ENCODE measurements around the gene FCHSD2. TPM values are rescaled to one million over a fixed set of nuclear protein-coding genes. Genes with fewer than 3 reads are reported as not detected.

The FCHSD2 gene
- total RNA-seq, 1 experiment from 2014 or later = 22.6 TPM

GRCh38 chr11:73113426-73113825 lies 28.7 kb downstream of the FCHSD2 start:
- H3K27me3 ChIP-seq (ENCODE audit: insufficient read depth, low read depth) = no peaks in the 10 kb centered on the region

GRCh38 chr11:73107597-73107996 lies 34.5 kb downstream of the FCHSD2 start:
- H3K36me3 ChIP-seq (ENCODE audit: low read depth) = no peaks in the 10 kb centered on the region; the same call in 1 of the 2 replicates
- POLR2A ChIA-PET (ENCODE audit: unreplicated experiment) = interaction anchor here (0.5 kb wide), 1 partner anchor 48 kb away, joined by 5 read pairs; no protein-coding TSS in a partner anchor
- intact Hi-C loops (cut with micrococcal nuclease; ENCODE audit: unreplicated experiment) = no loop called here
- H3K4me3 ChIP-seq = no peak overlapping the region
- no peak overlapping the region for H3K27ac ChIP-seq
- no peak for DNase-seq
- CTCF ChIA-PET = no interaction called here
- no peaks in the 10 kb centered on the region for H4K20me1 ChIP-seq (ENCODE audit: insufficient read depth)
- H3K4me1 ChIP-seq (replicated peaks; ENCODE audit: insufficient read depth) = no peaks in the 10 kb centered on the region
- peaks cover 18% of the 10 kb centered on the region for H3K9me3 ChIP-seq (ENCODE audit: insufficient read depth, low read depth)
- no peak overlapping the region for H2AFZ ChIP-seq
- no peak overlapping the region for H3K4me2 ChIP-seq
- H3K9me2 ChIP-seq (ENCODE audit: insufficient read depth) = no peaks in the 10 kb centered on the region
- no peak for TF ChIP-seq EZH2 (IDR thresholded peaks at IDR 0.05; ENCODE audit: low read depth)
- no peak for TF ChIP-seq CTCF (conservative IDR thresholded peaks at IDR 0.05)
- BruUV-seq (replicated peaks) = no TSS peak
- no peaks in the 10 kb centered on the region for H3K79me2 ChIP-seq (ENCODE audit: low read depth)
- no peaks in the 10 kb centered on the region for H3F3A ChIP-seq (ENCODE audit: insufficient read depth, low read depth)
- H3K27me3 ChIP-seq (ENCODE audit: insufficient read depth, low read depth) = no peaks in the 10 kb centered on the region

More at GRCh38 chr11:73113426-73113825, 28.7 kb downstream of the FCHSD2 start:
- CTCF ChIA-PET = interaction anchor here (0.6 to 0.7 kb wide), 3 partner anchors 32 to 291 kb away, joined by 3 to 9 read pairs (median 4); no protein-coding TSS in a partner anchor
- no TSS peak for BruUV-seq (replicated peaks)
- Histone ChIP-seq H3K4me3 (no peak overlapping the region), H3K27ac (no peak overlapping the region), H3K79me2 (ENCODE audit: low read depth) (no peaks in the 10 kb centered on the region), H3K4me1 (replicated peaks; ENCODE audit: insufficient read depth) (peaks cover 27% of the 10 kb centered on the region), H3K4me2 (no peak overlapping the region), H3F3A (ENCODE audit: insufficient read depth, low read depth) (peaks cover 9% of the 10 kb centered on the region; the same call in 1 of the 2 replicates), H2AFZ (no peak overlapping the region), H3K9me3 (ENCODE audit: insufficient read depth, low read depth) (peaks cover 18% of the 10 kb centered on the region), H3K9me2 (ENCODE audit: insufficient read depth) (no peaks in the 10 kb centered on the region), H3K36me3 (ENCODE audit: low read depth) (peaks cover 3% of the 10 kb centered on the region), H4K20me1 (ENCODE audit: insufficient read depth) (no peaks in the 10 kb centered on the region)
- TF ChIP-seq CTCF (conservative IDR thresholded peaks at IDR 0.05) (no peak), EZH2 (IDR thresholded peaks at IDR 0.05; ENCODE audit: low read depth) (no peak)
- POLR2A ChIA-PET (ENCODE audit: unreplicated experiment) = no interaction called here
- intact Hi-C loops (cut with micrococcal nuclease; ENCODE audit: unreplicated experiment) = no loop called here
- DNase-seq = no peak

GRCh38 chr11:73106347-73106746 lies 35.8 kb downstream of the FCHSD2 start:
- intact Hi-C loops (cut with micrococcal nuclease; ENCODE audit: unreplicated experiment) = no loop called here
- H3K9me3 ChIP-seq (ENCODE audit: insufficient read depth, low read depth) = peaks cover 17% of the 10 kb centered on the region
- TF ChIP-seq CTCF (conservative IDR thresholded peaks at IDR 0.05) (no peak), EZH2 (IDR thresholded peaks at IDR 0.05; ENCODE audit: low read depth) (no peak)
- H3K9me2 ChIP-seq (ENCODE audit: insufficient read depth) = no peaks in the 10 kb centered on the region
- H3K36me3 ChIP-seq (ENCODE audit: low read depth) = no peaks in the 10 kb centered on the region; the same call in 1 of the 2 replicates
- H3K4me2 ChIP-seq = no peak overlapping the region
- no peak overlapping the region for H3K27ac ChIP-seq
- H3K4me3 ChIP-seq = no peak overlapping the region
- H3K27me3 ChIP-seq (ENCODE audit: insufficient read depth, low read depth) = no peaks in the 10 kb centered on the region
- H3K4me1 ChIP-seq (replicated peaks; ENCODE audit: insufficient read depth) = no peaks in the 10 kb centered on the region
- BruUV-seq (replicated peaks) = no TSS peak
- H4K20me1 ChIP-seq (ENCODE audit: insufficient read depth) = no peaks in the 10 kb centered on the region
- POLR2A ChIA-PET (ENCODE audit: unreplicated experiment) = no interaction called here
- DNase-seq = no peak
- no peaks in the 10 kb centered on the region for H3F3A ChIP-seq (ENCODE audit: insufficient read depth, low read depth)
- no peak overlapping the region for H2AFZ ChIP-seq
- no peaks in the 10 kb centered on the region for H3K79me2 ChIP-seq (ENCODE audit: low read depth)
- CTCF ChIA-PET = no interaction called here

Data from PC-9 (cell line).